Left ventricle myocardium superior (tissue), 1 donor: ENCODE measurements around the gene ME1. TPM values are rescaled to one million over a fixed set of nuclear protein-coding genes. Genes with fewer than 3 reads are reported as not detected.

ENCODE experiments used
- ATAC-seq: fragments of 200-7000 bp; cut with Tn5 transposase; one replicate; pipeline ENCODE4 v1.9.1; 2020; ENCODE audit warnings: mild to moderate bottlenecking, moderate library complexity
- DNase-seq: peaks from one replicate; pipeline ENCODE4 v3.0.0-alpha.2; 2020
- intact Hi-C: fragments of 100-400 bp; cut with micrococcal nuclease; formaldehyde crosslinking; loops from one replicate; pipeline ENCODE4 v1.11.0; 2022
- total RNA-seq: library from RNA; stranded (reverse); fragmentation: NEBNext Ultra II Directional; extraction: Animal tissue kit (Norgen Biotek cat#: 25700); gene quantifications from one replicate; pipeline ENCODE4 v1.2.1, GENCODE V29; 2021
- donor health status: DM: no; HTN: yes; CAD: no; lungs with severe emphysema.

Gene ME1
- total RNA-seq, 1 donor from 2014 or later = 24.9 TPM

GRCh38 chr6:83436674-83437073 is 5.8 kb upstream of the ME1 start:
- intact Hi-C loops = no loop called here
- no peak for DNase-seq
- no peak for ATAC-seq

- DNase-seq (no peak), ATAC-seq (no peak)
- intact Hi-C loops = no loop called here
These were observed 2.3 kb upstream of the ME1 start for GRCh38 chr6:83433177-83433576.

- DNase-seq (no peak), ATAC-seq (no peak)
- intact Hi-C loops = no loop called here
These were observed 1.8 kb upstream of the ME1 start for GRCh38 chr6:83432636-83433035.

DNA sequence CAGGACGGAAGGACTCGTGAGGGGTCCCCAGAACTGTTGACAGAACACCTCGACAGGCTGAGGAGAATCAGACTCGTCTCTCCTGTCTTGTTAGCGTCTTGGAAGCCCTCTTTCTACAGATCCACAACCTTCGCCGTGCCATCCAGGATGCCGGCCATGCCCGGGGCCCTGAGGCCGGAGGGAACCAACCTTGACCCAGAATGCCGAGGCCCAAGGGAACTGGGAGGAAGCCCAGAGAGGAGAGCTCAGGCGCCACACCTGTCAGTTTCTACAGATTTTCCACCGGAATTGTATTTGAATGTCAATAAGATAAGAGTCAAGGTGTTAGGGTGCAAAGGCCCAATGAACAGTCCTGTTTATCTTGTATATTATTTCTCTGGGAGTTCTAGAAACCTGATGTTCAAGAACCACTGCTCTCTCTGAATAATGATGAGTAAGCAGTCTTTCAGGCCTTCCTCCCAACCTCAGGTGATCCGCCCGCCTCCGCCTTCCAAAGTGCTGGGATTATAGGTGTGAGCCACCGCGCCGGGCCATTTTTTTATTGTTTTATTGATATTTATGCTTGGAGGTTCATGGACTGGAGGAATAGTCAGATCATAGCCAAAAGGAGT is 799 bp upstream of the ME1 start:
- no peak for DNase-seq
- intact Hi-C loops = no loop called here
- ATAC-seq = no peak

DNA sequence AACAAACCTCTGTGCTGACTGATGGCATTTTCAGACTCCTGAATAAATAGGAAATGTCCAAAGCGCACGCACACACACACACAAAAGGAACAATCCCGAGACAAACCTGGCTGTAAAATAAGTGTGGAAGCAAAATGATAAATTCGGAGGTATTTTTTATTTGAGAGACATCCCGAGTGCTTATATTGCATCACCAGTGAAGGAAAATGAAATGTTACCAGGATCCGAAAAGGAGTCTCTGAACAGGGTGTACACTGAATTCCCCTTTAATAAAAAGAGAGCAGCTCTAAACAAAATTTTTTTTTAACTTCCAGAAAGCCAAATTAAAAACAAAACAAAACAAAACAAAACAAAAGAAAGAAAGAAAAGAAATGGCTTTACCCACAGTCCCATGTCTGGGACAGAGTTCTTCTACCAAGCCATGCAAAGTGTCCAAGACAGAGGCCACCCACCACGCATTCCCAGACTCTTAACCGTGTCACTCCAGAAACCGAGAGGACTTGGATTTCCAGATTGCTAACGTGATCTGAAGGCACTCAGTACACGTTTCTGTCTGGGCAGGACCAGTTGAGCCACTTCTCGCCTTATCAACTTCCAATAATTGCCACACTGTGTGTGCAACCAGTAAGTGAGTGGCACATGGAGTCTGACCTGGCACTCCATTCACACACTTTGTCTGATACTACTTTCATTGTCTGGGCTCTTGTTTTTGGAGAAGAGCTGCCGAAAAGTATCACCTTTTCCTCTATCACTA is 817 bp downstream of the ME1 start:
- DNase-seq (no peak), ATAC-seq (peak; percentile 45)
- intact Hi-C loops = no loop called here

- intact Hi-C loops = no loop called here
- no peak for ATAC-seq
- no peak for DNase-seq
These were observed 1.6 kb downstream of the ME1 start for GRCh38 chr6:83429269-83429668.

DNA sequence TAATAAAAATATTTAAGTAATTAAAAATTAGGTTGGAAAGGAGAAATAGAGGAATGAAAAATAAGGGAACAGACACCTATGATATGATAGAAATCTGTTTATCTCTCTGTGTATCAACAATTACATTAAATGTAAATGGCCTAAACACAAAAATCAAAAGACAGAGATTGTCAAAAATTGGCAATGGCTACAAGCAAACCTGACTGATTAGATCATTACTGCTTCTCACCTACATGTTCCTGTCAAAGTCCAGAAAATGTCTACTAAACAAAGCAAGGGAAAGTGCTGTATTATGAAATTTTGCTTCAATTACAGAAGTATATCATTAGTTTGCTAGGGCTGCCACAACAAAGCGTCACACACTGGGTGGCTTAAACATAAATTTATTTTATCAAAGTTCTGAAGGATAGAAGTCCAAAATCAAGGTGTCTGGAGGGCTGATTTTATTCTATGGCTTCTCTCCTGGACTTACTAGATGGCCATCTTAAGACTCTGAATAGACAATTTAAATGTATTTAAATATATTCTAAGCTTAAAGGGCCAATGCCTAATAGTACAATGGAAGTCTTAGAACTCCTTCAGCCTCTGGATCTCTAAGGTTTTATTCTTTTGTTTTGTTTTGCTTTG is 6.3 kb downstream of the ME1 start:
- intact Hi-C loops = no loop called here
- no peak for ATAC-seq

GRCh38 chr6:83417880-83418663 is 12.8 kb downstream of the ME1 start:
- no peak for DNase-seq
- intact Hi-C loops = loop anchor here (5.0 kb wide), 1 partner anchor 99 kb away; no protein-coding TSS in a partner anchor
- peak; percentile 44 for ATAC-seq

More for the DNA sequence above, 6.3 kb downstream of the ME1 start:
- DNase-seq = no peak

- no peak for DNase-seq
- ATAC-seq = no peak
- intact Hi-C loops = no loop called here
These were observed 17.8 kb downstream of the ME1 start for GRCh38 chr6:83413068-83413467.

DNA sequence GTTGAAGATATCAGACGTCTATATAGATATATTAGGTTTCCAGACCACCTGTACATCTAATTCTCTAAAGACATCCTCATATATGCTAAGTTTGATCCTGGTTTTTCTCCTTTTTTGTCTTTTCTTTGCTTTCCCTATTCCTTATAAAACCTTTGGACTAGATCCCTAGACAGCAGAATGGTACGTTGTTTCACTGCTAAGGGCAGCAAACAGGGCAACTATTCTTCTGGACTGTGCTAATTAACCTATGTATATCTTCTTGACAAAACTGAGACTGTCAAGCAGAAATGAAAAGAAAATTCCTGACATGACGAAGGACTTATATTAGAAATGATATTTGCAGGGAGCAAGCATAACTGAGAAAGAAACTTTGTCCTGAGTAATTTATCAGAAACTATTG is 19.1 kb downstream of the ME1 start:
- DNase-seq = no peak
- ATAC-seq = no peak
- intact Hi-C loops = no loop called here

DNA sequence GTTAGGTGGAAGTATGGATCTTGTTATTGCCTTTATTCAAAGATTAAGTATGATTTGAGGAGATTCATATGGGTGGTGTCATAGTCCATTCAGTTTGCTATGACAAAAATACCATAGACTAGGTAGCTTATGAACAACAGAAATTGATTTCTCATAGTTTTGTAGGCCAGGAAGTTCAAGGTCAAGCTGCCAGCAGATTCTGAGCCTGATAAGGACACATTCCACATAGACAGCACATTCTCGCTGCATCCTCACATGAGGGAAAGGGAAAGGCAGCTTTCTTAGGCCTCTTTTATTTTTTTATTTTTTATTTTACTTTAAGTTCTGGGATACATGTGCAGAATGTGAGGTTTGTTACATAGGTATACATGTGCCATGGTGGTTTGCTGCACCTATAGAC is 27.7 kb downstream of the ME1 start:
- no peak for DNase-seq
- ATAC-seq = no peak
- intact Hi-C loops = no loop called here

- intact Hi-C loops = no loop called here
- DNase-seq (no peak), ATAC-seq (no peak)
These were observed 41.2 kb downstream of the ME1 start for GRCh38 chr6:83389606-83390005.

DNA sequence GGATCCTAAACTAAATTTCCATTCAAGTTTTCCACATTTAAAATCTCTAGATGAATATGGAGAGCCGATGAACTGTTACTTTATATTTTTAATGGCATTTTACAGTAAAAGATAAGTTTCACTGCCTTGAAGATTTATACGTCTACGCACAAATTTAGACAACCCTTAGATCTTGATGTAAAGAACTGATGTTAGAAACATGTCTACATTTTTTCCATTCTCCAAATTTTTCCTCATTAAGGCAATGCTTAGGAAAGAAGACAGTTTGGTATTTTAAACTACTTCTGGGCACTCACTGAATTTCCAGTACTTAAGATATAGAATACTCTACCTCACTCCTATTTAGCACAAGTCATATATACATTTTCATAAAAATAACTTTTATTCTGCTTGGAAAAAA is 45.4 kb downstream of the ME1 start:
- no peak for ATAC-seq
- intact Hi-C loops = no loop called here

DNA sequence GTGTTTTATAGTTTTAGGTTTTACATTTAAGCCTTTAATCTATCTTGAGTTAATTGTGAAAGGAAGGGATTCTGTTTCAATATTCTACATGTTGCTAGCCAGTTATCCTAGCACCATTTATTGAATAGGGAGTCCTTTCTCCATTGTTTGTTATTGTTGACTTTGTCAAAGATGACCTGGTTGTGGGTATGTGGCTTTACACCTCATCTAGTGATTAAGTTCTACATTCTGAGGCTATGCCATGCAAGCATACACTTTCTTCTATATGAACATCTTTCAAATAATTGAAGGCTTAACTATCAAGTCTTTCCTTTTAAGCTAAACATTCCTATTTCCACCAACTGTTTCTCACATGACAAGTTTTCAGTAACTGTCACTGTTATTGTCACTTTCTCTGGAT is 46.1 kb downstream of the ME1 start:
- intact Hi-C loops = no loop called here
- no peak for DNase-seq

More for the DNA sequence above, 45.4 kb downstream of the ME1 start:
- no peak for DNase-seq

DNA sequence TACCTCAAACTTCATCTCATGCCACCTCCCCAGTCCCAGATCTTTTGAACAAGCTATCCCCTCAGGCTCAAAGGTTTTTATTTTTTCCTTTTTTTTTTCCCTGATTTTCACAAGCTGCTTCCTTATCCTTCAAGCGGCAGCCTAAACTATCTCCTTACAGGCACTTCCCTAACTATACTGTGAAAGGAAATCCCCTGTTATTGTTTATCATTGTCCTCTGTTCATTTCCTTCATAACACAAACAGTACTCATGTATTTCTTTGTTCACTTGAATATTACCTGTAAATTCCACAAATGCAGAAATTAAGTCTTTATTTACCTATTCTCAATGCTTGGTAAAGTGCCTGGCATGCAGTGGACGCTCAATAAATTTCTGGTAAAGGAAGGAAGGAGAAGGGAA is 48.9 kb downstream of the ME1 start:
- DNase-seq (no peak), ATAC-seq (no peak)
- intact Hi-C loops = no loop called here

More for the DNA sequence above, 46.1 kb downstream of the ME1 start:
- no peak for ATAC-seq

- ATAC-seq (no peak), DNase-seq (no peak)
- intact Hi-C loops = no loop called here
These were observed 52.0 kb downstream of the ME1 start for GRCh38 chr6:83378621-83379388.

GRCh38 chr6:83371423-83371822 is 59.4 kb downstream of the ME1 start:
- no peak for DNase-seq
- intact Hi-C loops = no loop called here
- no peak for ATAC-seq

GRCh38 chr6:83370567-83370966 is 60.3 kb downstream of the ME1 start:
- no peak for ATAC-seq
- no peak for DNase-seq
- intact Hi-C loops = no loop called here

GRCh38 chr6:83369692-83370091 is 61.2 kb downstream of the ME1 start:
- intact Hi-C loops = no loop called here
- ATAC-seq (no peak), DNase-seq (no peak)
